CD4-positive, alpha-beta T cell (primary cell): ENCODE measurements around the gene GRID1. TPM values are rescaled to one million over a fixed set of nuclear protein-coding genes. Genes with fewer than 3 reads are reported as not detected.

Source experiments
- ATAC-seq: fragments of 200-7000 bp; cut with Tn5 transposase; one replicate; pipeline ENCODE4 v1.10.0; 2022; ENCODE audit warnings: mild to moderate bottlenecking; ENCODE audit not compliant: poor library complexity
- CTCF ChIA-PET: fragments of 350-600 bp; sonication (Branson Sonifier 250); formaldehyde crosslinking; loops from one replicate; lab custom pipeline; 2021; ENCODE audit warnings: antibody characterized with exemption, inconsistent platforms; lab: Charles Lee
- POLR2A ChIA-PET: fragments of 350-600 bp; sonication (Branson Sonifier 250); formaldehyde crosslinking; loops from one replicate; lab custom pipeline; 2021; ENCODE audit warnings: antibody characterized with exemption, inconsistent platforms; lab: Charles Lee
- DNase-seq, 14 experiments: peaks; one replicate each; pipeline ENCODE4 v3.0.0-alpha.2; 2013 to 2020; ENCODE audit warnings: mixed read lengths in 2 of 14
- H3K27ac ChIP-seq, 2 donors: one replicate each; pipeline versions ENCODE4 v1.5.1 to v1.7.0; 2013; ENCODE audit warnings: low read length in 2 of 2, low read depth in 1 of 2, mild to moderate bottlenecking in 1 of 2
- H3K27me3 ChIP-seq, 2 experiments: 1 replicate in 1 of 2; 2 replicates in 1 of 2; pipeline versions ENCODE4 v1.6.1 to v1.7.0; 2013; ENCODE audit warnings: low read length in 2 of 2, control low read depth in 1 of 2, mild to moderate bottlenecking in 1 of 2, moderate library complexity in 1 of 2; ENCODE audit not compliant: insufficient read depth in 2 of 2, control insufficient read depth in 1 of 2
- H3K36me3 ChIP-seq: one replicate; pipeline ENCODE4 v1.6.1; 2013; ENCODE audit warnings: low read length, control low read depth; ENCODE audit not compliant: insufficient read depth
- H3K4me1 ChIP-seq: one replicate; pipeline ENCODE4 v1.6.1; 2013; ENCODE audit warnings: low read length, control low read depth; ENCODE audit not compliant: insufficient read depth
- H3K4me3 ChIP-seq: one replicate; pipeline ENCODE4 v1.5.1; 2013; ENCODE audit warnings: mild to moderate bottlenecking, low read length, moderate library complexity
- H3K9me3 ChIP-seq, 2 experiments: 1 replicate in 1 of 2; 2 replicates in 1 of 2; pipeline versions ENCODE4 v1.6.1 to v1.7.0; 2013; ENCODE audit warnings: low read length in 2 of 2, mild to moderate bottlenecking in 2 of 2, control low read depth in 1 of 2, moderate library complexity in 1 of 2; ENCODE audit not compliant: control insufficient read depth in 1 of 2, insufficient read depth in 1 of 2
- H3K27ac Mint-ChIP-seq: one replicate; pipeline ENCODE4 v1.8.0; 2020; ENCODE audit warnings: mixed read lengths
- H3K27me3 Mint-ChIP-seq: one replicate; pipeline ENCODE4 v1.8.0; 2021; ENCODE audit warnings: mixed read lengths
- H3K36me3 Mint-ChIP-seq: one replicate; pipeline ENCODE4 v1.8.0; 2021; ENCODE audit warnings: low read depth, mixed read lengths
- H3K4me1 Mint-ChIP-seq: one replicate; pipeline ENCODE4 v1.8.0; 2021; ENCODE audit warnings: low read depth, mixed read lengths
- H3K4me3 Mint-ChIP-seq: one replicate; pipeline ENCODE4 v1.8.0; 2020; ENCODE audit warnings: mild to moderate bottlenecking, mixed read lengths
- H3K9me3 Mint-ChIP-seq: one replicate; pipeline ENCODE4 v1.8.0; 2020; ENCODE audit warnings: mixed read lengths
- intact Hi-C, 2 experiments: fragments of 100-400 bp; cut with DNase I in 1 of 2; cut with micrococcal nuclease in 1 of 2; formaldehyde crosslinking; loops; one replicate each; pipeline versions ENCODE4 v1.15.1 to v1.9.0; 2023 to 2025; cut with DNase I, micrococcal nuclease
- total RNA-seq, 174 experiments: library from RNA in 2 of 174; stranded (reverse) in 2 of 174; gene quantifications; one replicate each; pipeline ENCODE4 v1.2.3 and lab custom pipeline; 2021 to 2026
- TF ChIP-seq, protein P1 (sequence below): fragments of 200-600 bp; IDR thresholded peaks from one replicate; pipeline ENCODE4 v1.8.0; 2022; ENCODE audit warnings: antibody characterized with exemption, mild to moderate bottlenecking

The GRID1 gene
- total RNA-seq, 2 experiments from 2014 or later: not detected

- no peaks in the 10 kb centered on the region for H3K36me3 Mint-ChIP-seq
- H3K4me3 Mint-ChIP-seq: no peak overlapping the region
- H3K4me1 Mint-ChIP-seq: no peaks in the 10 kb centered on the region
- ChIA-PET POLR2A (no interaction called here), CTCF (no interaction called here)
- H3K27me3 Mint-ChIP-seq: no peaks in the 10 kb centered on the region
- no peaks in the 10 kb centered on the region for H3K27me3 ChIP-seq
- no peaks in the 10 kb centered on the region for H3K9me3 Mint-ChIP-seq
- no peak overlapping the region for H3K4me3 ChIP-seq
- TF ChIP-seq, protein P1, sequence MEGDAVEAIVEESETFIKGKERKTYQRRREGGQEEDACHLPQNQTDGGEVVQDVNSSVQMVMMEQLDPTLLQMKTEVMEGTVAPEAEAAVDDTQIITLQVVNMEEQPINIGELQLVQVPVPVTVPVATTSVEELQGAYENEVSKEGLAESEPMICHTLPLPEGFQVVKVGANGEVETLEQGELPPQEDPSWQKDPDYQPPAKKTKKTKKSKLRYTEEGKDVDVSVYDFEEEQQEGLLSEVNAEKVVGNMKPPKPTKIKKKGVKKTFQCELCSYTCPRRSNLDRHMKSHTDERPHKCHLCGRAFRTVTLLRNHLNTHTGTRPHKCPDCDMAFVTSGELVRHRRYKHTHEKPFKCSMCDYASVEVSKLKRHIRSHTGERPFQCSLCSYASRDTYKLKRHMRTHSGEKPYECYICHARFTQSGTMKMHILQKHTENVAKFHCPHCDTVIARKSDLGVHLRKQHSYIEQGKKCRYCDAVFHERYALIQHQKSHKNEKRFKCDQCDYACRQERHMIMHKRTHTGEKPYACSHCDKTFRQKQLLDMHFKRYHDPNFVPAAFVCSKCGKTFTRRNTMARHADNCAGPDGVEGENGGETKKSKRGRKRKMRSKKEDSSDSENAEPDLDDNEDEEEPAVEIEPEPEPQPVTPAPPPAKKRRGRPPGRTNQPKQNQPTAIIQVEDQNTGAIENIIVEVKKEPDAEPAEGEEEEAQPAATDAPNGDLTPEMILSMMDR: no peak
- no peaks in the 10 kb centered on the region for H3K4me1 ChIP-seq
- no peaks in the 10 kb centered on the region for H3K36me3 ChIP-seq
- H3K27ac Mint-ChIP-seq: no peak overlapping the region
- intact Hi-C loops: no loop called here
- ATAC-seq (no peak), DNase-seq (peak in 1 of 14 experiments; percentile 6)
- peaks cover 0 to 3% of the 10 kb centered on the region in 2 experiments for H3K9me3 ChIP-seq
- H3K27ac ChIP-seq: no peak overlapping the region
These were observed 199.4 kb downstream of the GRID1 start for GRCh38 chr10:86167121-86167761.

DNA sequence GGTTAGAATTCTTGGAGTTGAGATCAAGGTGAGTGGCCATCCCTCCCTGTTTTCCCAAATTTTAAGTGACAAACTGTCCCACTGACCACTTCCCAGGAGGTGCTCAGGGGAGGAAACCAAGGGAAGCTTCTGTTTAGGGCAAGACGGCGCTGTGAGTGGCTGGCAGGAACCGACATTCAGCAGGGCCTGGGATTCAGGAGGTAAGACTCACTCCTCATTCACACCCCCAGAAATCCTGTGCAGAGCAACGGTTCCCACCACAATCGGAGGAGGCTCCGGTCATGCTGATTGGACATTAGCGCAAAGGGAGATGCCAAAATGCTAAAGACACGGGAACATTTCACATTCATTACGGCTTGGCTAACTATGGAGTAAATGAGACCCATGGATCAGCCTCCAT lies 200.9 kb downstream of the GRID1 start:
- H3K27ac Mint-ChIP-seq: no peak overlapping the region
- DNase-seq (peak in 1 of 14 experiments; percentile 22), ATAC-seq (no peak)
- ChIA-PET CTCF (no interaction called here), POLR2A (no interaction called here)
- no peak overlapping the region for H3K4me3 ChIP-seq
- no peaks in the 10 kb centered on the region for H3K36me3 ChIP-seq
- no peaks in the 10 kb centered on the region for H3K27me3 Mint-ChIP-seq
- H3K4me1 ChIP-seq: no peaks in the 10 kb centered on the region
- no peaks in the 10 kb centered on the region for H3K27me3 ChIP-seq
- H3K4me1 Mint-ChIP-seq: no peaks in the 10 kb centered on the region
- H3K4me3 Mint-ChIP-seq: no peak overlapping the region
- no peak overlapping the region for H3K27ac ChIP-seq
- TF ChIP-seq, protein P1: no peak
- H3K36me3 Mint-ChIP-seq: no peaks in the 10 kb centered on the region
- intact Hi-C loops: no loop called here
- H3K9me3 ChIP-seq: peaks cover 0 to 3% of the 10 kb centered on the region in 2 experiments
- no peaks in the 10 kb centered on the region for H3K9me3 Mint-ChIP-seq

- peaks cover 0 to 4% of the 10 kb centered on the region in 2 experiments for H3K27me3 ChIP-seq
- intact Hi-C loops: no loop called here
- no peaks in the 10 kb centered on the region for H3K4me1 ChIP-seq
- ATAC-seq (no peak), DNase-seq (peak in 1 of 14 experiments; percentile 10)
- H3K27me3 Mint-ChIP-seq: no peaks in the 10 kb centered on the region
- no peak overlapping the region for H3K27ac ChIP-seq
- H3K9me3 ChIP-seq: peaks cover 0 to 3% of the 10 kb centered on the region in 2 experiments
- H3K36me3 ChIP-seq: no peaks in the 10 kb centered on the region
- H3K4me1 Mint-ChIP-seq: no peaks in the 10 kb centered on the region
- H3K27ac Mint-ChIP-seq: no peak overlapping the region
- H3K4me3 Mint-ChIP-seq: no peak overlapping the region
- H3K36me3 Mint-ChIP-seq: no peaks in the 10 kb centered on the region
- no peak overlapping the region for H3K4me3 ChIP-seq
- TF ChIP-seq, protein P1: no peak
- CTCF ChIA-PET: no interaction called here
- no peaks in the 10 kb centered on the region for H3K9me3 Mint-ChIP-seq
- POLR2A ChIA-PET: no interaction called here
These were observed 201.5 kb downstream of the GRID1 start for GRCh38 chr10:86164960-86165630.
